Gastrocnemius medialis (tissue), 4 donors: ENCODE measurements around the gene C1QTNF7.

Experiments
- CTCF ChIP-seq, 5 experiments: fragments of 450-650 bp in 3 of 5; fragments of 200-600 bp in 2 of 5; sonication (generic) in 2 of 5; IDR thresholded peaks in 4 of 5; conservative IDR thresholded peaks in 1 of 5; 1 replicate in 4 of 5; 2 replicates in 1 of 5; pipeline ENCODE4 v1.5.1; 2016 to 2019; ENCODE audit warnings: antibody characterized with exemption in 5 of 5, mild to moderate bottlenecking in 3 of 5, moderate library complexity in 3 of 5
- POLR2A ChIP-seq, 2 donors: fragments of 450-650 bp; IDR thresholded peaks; one replicate each; pipeline ENCODE4 v1.6.1; 2017; ENCODE audit warnings: antibody characterized with exemption in 2 of 2, mild to moderate bottlenecking in 2 of 2, moderate library complexity in 2 of 2

GRCh38 chr4:15378062-15378461 is 49.8 kb upstream of the C1QTNF7 start:
- TF ChIP-seq CTCF (IDR thresholded peaks at IDR 0.05 in 4 of 5, conservative IDR thresholded peaks at IDR 0.05 in 1 of 5) (no peak), POLR2A (IDR thresholded peaks at IDR 0.05) (no peak)
